GM18498 (cell line): ENCODE results near the gene ADAMTS13.
"Not testable (repeated sequence)": the region's sequence is repeated elsewhere in the genome, so short reads cannot be mapped to it uniquely, and the experiment has no call there.

ENCODE experiments used
- ATAC-seq: cut with Tn5 transposase; IDR thresholded peaks from one replicate; pipeline ENCODE4 v1.9.1; 2021; ENCODE audit warnings: mild to moderate bottlenecking, moderate library complexity; ENCODE audit not compliant: unreplicated experiment

The ADAMTS13 gene

GRCh38 chr9:133423216-133423615 is 1.0 kb downstream of the ADAMTS13 start:
- ATAC-seq: no peak

DNA sequence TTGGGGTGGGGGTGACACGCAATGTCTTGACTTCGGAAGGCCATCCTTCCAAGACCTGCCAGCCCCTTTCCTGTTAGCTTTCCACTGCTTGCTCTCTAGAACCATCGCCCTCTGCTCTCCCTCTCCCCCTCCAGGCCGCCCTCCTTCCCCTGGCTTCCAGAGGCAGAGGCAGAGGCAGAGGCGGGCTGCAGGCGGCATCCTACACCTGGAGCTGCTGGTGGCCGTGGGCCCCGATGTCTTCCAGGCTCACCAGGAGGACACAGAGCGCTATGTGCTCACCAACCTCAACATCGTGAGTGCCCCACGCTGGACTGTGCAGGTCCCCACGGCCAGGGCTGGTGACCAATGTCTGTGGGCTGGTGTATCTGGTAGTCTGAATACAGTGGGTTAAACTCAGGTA is 2.0 kb downstream of the ADAMTS13 start:
- ATAC-seq: no peak

DNA sequence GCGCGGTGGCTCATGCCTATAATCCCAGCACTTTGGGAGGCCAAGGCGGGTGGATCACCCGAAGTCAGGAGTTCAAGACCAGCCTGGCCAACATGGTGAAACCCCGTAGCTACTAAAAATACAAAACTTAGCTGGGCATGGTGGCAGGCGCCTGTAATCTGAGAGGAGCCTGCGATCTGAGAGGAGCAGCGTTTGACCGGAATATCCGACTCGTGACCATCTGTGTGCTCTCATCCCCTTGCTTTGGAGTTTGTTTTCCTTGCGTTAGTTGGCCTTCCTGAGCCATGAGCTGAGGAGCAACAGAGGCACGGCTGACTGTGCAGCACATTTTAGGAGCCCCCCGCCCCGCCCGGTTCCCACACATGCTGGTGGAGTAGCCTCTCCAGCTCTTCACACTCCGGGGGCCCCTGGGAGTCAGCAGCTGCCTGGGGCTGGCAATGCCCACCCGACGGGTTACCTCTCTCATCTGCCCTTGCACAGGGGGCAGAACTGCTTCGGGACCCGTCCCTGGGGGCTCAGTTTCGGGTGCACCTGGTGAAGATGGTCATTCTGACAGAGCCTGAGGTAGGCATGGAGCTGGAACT is 3.0 kb downstream of the ADAMTS13 start:
- no peak for ATAC-seq

DNA sequence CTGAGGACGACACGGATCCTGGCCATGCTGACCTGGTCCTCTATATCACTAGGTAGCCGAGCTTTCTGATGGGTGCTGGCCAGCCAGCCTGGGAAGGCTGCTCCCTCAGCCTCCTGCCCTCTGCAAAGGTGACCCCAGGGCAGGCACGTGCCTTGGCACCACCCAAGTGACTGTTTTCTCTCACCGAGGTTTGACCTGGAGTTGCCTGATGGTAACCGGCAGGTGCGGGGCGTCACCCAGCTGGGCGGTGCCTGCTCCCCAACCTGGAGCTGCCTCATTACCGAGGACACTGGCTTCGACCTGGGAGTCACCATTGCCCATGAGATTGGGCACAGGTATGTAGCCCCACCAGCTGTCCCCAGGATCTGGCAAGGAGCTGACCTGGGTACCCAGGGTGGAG is 3.8 kb downstream of the ADAMTS13 start:
- no peak for ATAC-seq

DNA sequence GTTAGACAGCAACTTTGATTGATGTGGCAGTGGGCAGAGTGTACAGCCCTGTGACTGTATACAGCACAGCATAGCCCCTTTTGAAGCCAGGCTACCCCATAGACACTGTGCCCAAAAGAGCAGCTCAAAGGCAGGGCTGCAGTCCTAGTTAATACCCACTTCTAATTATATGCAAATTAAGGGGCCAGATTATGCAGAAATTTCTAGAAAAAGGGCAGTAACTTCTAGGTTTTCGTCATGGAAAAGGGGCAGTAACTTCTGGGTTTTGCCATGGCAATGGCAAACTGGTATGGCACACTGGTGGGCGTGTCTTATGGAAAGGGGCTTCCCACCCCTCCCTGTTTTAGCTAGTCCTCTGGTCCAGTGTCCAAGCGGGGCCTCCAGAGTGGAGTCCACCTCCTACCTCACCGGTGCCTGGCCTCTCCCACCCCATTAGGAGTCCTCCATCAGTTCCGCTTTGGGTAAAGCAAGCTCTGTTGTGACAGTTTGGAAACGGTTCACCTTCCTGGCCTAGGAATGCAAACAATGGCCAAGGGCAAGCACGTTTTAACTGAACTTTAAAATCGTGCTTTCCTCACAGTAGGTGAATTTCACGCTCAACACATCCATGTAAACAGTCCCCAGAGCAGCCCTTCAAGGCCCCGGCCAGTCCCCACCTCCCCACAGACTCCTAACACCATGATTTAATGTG is 5.6 kb downstream of the ADAMTS13 start:
- no peak for ATAC-seq

DNA sequence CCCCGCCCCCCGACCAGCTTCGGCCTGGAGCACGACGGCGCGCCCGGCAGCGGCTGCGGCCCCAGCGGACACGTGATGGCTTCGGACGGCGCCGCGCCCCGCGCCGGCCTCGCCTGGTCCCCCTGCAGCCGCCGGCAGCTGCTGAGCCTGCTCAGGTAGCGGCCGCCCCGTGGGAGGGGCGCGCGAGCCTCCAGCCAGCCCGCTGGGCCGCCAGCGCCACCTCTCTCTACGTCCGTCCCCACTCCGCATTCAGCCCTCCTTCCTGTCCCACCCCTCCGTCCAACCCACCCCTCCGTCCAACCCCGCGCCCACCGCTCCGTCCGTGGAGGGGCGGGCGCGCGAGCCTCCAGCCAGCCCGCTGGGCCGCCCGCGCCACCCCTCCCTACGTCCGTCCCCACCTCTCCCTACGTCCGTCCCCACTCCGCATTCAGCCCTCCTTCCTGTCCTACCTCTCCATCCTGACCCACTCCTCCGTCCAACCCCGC is 6.5 kb downstream of the ADAMTS13 start:
- ATAC-seq: no peak

DNA sequence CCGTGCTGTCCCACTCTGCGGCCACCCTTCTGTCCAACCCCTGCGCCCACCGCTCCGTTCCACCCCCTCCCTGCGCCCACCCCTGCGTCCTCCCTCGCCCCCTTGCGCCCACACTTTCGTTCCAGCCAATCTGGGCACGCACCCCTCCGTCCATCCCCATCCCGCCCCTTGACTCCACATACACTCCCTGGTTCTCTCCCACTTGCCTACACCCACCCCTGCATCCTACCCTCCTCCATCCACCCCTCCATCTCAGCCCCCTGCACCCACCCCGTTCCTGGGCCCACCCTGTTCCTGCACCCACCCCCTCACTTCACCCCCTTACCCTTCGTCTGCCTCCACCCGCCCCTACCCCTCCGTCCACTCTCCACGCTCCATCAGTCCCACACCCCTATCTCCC is 7.0 kb downstream of the ADAMTS13 start:
- no peak for ATAC-seq

GRCh38 chr9:133429641-133430161 is 7.5 kb downstream of the ADAMTS13 start:
- no peak for ATAC-seq

DNA sequence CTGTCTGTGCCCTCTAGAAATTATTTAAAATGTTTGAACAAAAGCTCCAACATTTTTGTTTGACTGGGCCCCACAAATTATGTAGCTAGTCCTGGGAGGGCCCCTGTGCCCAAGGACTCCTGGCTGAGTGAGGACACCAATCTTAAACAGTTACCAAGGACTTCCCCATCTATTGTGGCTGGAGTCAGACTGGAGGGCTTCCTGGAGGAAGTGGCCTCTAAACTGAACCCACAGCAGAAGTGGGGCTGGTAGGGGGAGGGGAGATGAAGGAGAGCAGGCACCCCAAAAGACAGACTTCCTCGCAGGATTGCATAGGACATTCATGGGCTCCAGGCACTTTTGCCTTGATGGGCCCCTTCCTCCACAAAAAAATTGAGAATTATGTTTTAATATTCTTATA is 8.1 kb downstream of the ADAMTS13 start:
- ATAC-seq: no peak

- ATAC-seq: no peak
Observed at GRCh38 chr9:133433351-133433843, 11.2 kb downstream of the ADAMTS13 start.

DNA sequence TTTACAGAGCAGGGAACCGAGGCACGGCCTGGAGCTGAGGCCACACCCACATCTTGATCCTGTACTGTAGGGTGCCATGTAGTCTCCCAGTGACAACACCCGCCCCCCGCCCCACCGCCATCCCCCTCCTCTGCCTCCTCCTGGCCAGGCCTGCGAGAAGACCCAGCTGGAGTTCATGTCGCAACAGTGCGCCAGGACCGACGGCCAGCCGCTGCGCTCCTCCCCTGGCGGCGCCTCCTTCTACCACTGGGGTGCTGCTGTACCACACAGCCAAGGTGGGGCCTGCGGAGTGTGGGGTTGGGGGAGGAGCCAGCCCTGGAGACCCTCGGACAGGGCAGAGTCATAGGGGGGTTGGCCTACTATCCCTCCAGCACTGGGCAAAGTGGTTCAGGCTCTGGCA is 14.5 kb downstream of the ADAMTS13 start:
- no peak for ATAC-seq

GRCh38 chr9:133437753-133438531 is 15.8 kb downstream of the ADAMTS13 start:
- no peak for ATAC-seq

GRCh38 chr9:133439337-133439736 is 17.2 kb downstream of the ADAMTS13 start:
- no peak for ATAC-seq

DNA sequence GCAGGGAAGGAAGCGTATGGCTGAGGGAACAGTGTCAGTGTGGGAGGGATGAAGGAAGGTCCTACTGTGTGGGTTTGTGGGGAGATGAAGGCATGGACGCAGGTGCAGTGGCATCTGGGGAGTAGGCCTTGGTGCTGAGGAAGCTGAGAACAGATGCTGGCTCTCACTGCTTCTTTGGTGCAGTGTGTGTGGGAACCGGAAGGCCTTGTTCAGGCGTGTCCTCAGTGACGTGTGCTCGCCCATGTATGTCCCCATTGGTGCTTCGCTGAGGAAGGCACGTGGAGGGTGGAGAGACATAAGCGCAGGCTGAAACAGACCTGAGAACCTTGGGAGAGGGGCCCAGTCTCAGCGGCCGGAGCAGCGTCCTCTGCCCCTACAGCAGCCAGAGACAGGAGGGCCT is 18.7 kb downstream of the ADAMTS13 start:
- ATAC-seq: no peak

DNA sequence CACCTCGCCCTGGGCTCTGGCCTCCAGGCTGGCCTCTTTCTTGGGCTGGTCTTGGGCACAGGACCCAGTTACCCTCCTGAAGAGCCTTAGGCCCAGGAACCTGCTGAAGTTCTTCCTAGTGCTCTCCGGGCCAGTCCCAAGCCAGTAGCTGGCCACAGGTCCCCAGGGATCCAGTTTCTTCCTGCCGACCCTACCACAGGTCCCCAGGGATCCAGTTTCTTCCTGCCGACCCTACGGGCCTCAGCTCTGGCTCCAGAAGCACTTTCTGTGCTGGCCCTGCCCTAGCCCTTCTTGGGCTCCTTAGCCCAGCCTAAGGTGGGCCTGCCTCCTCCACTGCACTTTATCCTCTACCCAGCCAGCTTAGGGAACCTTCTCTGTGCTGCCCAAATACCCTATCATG is 19.4 kb downstream of the ADAMTS13 start:
- no peak for ATAC-seq

GRCh38 chr9:133443248-133443647 is 21.1 kb downstream of the ADAMTS13 start:
- ATAC-seq: no peak

DNA sequence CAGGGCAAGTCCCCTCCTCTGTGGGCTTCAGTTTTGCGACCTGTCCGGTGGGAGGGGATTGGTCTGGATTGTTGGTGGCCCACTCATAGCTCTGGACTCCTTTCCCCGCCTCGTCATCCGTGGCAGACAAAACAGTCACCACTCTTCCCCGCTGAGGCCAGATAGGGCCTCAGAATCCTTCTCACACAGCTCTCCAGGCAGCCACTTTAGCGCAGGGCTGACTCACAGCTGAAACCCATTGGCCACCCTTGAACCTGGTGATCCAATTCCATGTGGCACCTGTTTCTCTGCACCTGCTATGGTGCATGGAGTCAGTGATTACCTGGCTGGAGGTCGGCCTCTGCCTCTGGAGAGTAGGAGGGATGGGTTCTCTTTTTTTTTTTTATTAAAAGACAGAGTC is 21.8 kb downstream of the ADAMTS13 start:
- ATAC-seq: no peak

DNA sequence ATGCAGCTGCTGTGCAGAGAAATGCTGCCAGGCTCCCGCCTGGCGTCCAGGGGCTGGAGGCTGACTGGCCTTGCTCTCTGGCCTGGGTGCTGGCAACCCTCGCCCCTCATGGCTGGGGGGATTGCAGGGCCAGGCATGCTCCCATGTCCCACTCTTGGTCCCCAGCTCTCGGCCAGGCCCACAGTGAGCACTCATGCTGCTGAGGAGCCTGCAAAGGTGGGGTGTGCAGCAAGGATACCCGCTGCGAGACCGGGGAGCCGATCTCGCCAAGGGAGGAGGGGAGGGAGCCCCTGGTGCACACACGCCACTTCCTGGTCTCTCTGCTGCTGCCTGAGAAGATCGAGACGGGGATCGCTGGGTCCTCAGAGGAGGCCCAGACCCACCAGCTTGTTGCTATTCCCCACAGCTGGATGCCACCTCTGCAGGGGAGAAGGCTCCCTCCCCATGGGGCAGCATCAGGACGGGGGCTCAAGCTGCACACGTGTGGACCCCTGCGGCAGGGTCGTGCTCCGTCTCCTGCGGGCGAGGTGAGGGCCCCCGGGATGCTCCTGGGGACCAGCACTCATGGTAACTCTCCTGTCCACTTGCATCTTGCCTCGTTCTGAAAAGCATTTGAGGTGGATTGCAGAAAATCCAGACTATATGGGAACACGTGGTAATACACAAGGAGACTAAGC is 23.3 kb downstream of the ADAMTS13 start:
- no peak for ATAC-seq

DNA sequence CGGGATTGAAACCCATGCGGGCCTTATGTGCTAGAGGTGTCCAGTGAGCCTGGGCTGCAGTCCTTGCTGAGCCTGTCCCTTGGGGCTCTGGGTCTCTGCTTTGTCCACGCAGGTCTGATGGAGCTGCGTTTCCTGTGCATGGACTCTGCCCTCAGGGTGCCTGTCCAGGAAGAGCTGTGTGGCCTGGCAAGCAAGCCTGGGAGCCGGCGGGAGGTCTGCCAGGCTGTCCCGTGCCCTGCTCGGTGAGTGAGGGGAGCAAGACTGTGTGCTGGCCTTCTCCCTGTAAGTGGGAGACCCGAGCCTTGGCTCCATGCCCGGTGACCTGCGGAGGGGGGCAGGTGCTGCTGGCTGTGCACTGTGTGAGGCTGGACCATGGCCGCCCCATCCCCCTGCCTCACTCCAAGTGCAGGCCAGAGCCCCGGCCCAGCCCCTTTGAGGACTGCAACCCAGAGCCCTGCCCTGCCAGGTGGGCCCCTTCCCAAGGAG is 26.4 kb downstream of the ADAMTS13 start:
- ATAC-seq: no peak

DNA sequence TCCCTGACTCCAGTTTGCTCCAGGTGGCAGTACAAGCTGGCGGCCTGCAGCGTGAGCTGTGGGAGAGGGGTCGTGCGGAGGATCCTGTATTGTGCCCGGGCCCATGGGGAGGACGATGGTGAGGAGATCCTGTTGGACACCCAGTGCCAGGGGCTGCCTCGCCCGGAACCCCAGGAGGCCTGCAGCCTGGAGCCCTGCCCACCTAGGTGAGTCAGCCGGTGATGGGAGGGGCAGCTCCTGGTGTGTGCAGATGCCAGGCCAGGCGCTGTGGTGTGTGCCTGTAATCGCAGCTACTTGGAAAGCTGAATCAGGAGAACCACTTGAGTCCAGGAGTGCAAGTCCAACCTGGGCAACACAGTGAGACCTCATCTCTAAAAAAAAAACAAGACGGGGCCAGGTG is 27.6 kb downstream of the ADAMTS13 start:
- ATAC-seq: no peak

DNA sequence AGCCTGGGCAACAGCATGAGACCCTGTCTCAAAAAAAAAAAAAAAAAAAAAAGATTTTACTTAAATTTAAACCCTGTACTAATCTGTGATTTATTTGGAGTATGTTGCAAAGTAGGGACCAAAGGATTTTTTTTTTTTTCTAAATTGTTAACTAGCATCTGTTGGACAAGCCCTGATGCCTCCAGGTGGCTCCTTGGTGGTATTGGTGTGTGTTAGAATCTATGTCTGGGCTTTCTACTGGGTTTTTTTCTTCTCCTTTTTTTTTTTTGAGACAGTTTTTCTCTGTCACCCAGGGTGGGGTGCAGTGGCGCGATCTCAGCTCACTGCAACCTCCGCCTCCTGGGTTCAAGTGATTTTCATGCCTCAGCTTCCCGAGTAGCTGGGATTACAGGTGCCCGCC is 29.7 kb downstream of the ADAMTS13 start:
- not testable (repeated sequence) for ATAC-seq
